Brain microvascular endothelial cell (primary cell): ENCODE measurements around the gene CAPG.
"Not testable (repeated sequence)": the region's sequence is repeated elsewhere in the genome, so short reads cannot be mapped to it uniquely, and the experiment has no call there.

Experiments used
- DNase-seq: peaks from one replicate; pipeline ENCODE4 v3.0.0-alpha.2; 2020
- H3K27ac ChIP-seq: fragments of 250-450 bp; sonication (Bioruptor Pico); 2 replicates; pipeline ENCODE4 v1.5.1; 2020; ENCODE audit warnings: mild to moderate bottlenecking, moderate library complexity
- H3K27me3 ChIP-seq: fragments of 250-450 bp; sonication (Bioruptor Pico); replicated peaks from 2 replicates; pipeline ENCODE4 v1.5.1; 2020; ENCODE audit warnings: mild to moderate bottlenecking
- H3K36me3 ChIP-seq: fragments of 250-450 bp; sonication (Bioruptor Pico); replicated peaks from 2 replicates; pipeline ENCODE4 v1.5.1; 2020; ENCODE audit warnings: mild to moderate bottlenecking
- H3K4me3 ChIP-seq: 2 replicates; pipeline ENCODE4 v1.5.1; 2011; ENCODE audit warnings: low read depth, mild to moderate bottlenecking, control low read depth, low read length, moderate library complexity
- in situ Hi-C: cut with HindIII; loops from 2 replicates; pipeline ENCODE4 v1.10.0; 2017; ENCODE audit warnings: low sequenced_read_pairs, low pct_ligation_motif_present
- TF ChIP-seq, protein P1 (sequence below): IDR thresholded peaks from 2 replicates; pipeline ENCODE4 v1.5.1; 2011; ENCODE audit warnings: low read depth, mild to moderate bottlenecking, moderate library complexity, low read length, control low read depth, inconsistent platforms; ENCODE audit errors: missing control alignments

CAPG gene

DNA sequence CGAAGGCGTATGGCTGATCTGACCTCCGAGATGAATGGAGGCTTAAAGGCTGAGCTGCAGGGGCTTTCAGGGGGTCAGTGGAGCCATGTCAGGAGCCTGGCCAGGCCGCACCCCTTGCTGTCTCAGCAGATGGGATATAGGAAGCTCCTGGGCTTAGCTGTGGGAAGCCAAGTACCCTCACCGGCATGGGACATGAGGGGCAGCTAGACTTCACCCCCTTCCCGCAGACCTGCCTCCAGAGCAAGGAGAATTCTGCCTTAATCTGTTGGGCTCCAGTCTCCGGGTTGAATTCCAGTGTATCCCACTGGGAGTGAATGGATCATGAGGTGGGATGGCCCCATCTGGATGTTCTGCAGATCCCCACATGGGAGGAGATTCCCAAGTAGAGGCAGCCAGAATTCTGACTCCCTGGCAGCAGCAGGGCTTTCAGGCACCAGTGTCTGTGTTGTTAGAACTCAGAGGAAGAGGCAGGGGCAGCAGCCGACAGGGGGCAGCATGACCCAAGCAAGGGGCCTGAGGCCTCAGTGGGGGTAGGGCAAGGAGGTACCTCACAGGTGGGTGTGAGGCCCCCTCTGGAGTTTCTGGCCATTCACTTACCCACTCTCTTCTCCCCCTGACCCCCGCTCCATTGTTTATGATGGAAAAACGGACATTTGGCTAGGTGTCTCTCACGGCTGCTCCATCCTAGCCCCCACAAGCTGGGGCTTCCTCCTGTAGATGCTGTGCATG is 19.1 kb downstream of the CAPG start:
- no peak for DNase-seq
- in situ Hi-C loops = no loop called here
- Histone ChIP-seq H3K27ac (no peak overlapping the region), H3K36me3 (peaks cover 14% of the 10 kb centered on the region), H3K27me3 (no peaks in the 10 kb centered on the region), H3K4me3 (no peak overlapping the region)
- TF ChIP-seq, protein P1, sequence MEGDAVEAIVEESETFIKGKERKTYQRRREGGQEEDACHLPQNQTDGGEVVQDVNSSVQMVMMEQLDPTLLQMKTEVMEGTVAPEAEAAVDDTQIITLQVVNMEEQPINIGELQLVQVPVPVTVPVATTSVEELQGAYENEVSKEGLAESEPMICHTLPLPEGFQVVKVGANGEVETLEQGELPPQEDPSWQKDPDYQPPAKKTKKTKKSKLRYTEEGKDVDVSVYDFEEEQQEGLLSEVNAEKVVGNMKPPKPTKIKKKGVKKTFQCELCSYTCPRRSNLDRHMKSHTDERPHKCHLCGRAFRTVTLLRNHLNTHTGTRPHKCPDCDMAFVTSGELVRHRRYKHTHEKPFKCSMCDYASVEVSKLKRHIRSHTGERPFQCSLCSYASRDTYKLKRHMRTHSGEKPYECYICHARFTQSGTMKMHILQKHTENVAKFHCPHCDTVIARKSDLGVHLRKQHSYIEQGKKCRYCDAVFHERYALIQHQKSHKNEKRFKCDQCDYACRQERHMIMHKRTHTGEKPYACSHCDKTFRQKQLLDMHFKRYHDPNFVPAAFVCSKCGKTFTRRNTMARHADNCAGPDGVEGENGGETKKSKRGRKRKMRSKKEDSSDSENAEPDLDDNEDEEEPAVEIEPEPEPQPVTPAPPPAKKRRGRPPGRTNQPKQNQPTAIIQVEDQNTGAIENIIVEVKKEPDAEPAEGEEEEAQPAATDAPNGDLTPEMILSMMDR = peak; percentile 91

GRCh38 chr2:85388878-85389538 is 21.2 kb downstream of the CAPG start:
- in situ Hi-C loops = no loop called here
- H3K36me3 ChIP-seq = peaks cover 18% of the 10 kb centered on the region

GRCh38 chr2:85387754-85388153 is 22.4 kb downstream of the CAPG start:
- TF ChIP-seq, protein P1 = no peak
- Histone ChIP-seq H3K36me3 (peaks cover 18% of the 10 kb centered on the region), H3K27me3 (no peaks in the 10 kb centered on the region), H3K4me3 (no peak overlapping the region), H3K27ac (no peak overlapping the region)
- in situ Hi-C loops = no loop called here
- DNase-seq = no peak

More at GRCh38 chr2:85388878-85389538, 21.2 kb downstream of the CAPG start:
- Histone ChIP-seq H3K27me3 (no peaks in the 10 kb centered on the region), H3K27ac (no peak overlapping the region), H3K4me3 (no peak overlapping the region)
- DNase-seq = no peak
- TF ChIP-seq, protein P1 = no peak

- Histone ChIP-seq H3K36me3 (peaks cover 15% of the 10 kb centered on the region), H3K27ac (no peak overlapping the region), H3K4me3 (no peak overlapping the region), H3K27me3 (no peaks in the 10 kb centered on the region)
- TF ChIP-seq, protein P1 = no peak
- no peak for DNase-seq
- in situ Hi-C loops = no loop called here
Observed at GRCh38 chr2:85385746-85386145, 24.4 kb downstream of the CAPG start.

DNA sequence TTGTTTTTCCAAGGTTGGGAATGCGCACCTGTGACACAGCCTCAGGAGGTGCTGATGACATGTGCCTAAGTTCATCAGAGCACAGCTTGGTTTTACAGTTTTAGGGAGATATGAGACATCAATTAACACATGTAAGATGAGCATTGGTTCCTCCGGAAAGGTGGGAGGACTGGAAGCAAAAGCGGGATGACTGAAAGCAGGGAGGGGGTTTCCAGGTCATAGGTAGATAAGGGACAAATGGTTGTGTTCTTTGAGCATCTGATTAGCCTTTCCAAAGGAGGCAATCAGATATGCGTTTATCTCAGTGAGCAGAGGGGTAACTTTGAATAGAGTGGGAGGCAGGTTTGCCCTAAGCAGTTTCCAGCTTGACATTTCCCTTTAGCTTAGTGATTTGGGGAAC is 26.3 kb downstream of the CAPG start:
- peaks cover 20% of the 10 kb centered on the region for H3K36me3 ChIP-seq
- H3K27me3 ChIP-seq = no peaks in the 10 kb centered on the region
- TF ChIP-seq, protein P1 = no peak
- no peak overlapping the region for H3K27ac ChIP-seq
- H3K4me3 ChIP-seq = no peak overlapping the region
- in situ Hi-C loops = no loop called here
- no peak for DNase-seq

DNA sequence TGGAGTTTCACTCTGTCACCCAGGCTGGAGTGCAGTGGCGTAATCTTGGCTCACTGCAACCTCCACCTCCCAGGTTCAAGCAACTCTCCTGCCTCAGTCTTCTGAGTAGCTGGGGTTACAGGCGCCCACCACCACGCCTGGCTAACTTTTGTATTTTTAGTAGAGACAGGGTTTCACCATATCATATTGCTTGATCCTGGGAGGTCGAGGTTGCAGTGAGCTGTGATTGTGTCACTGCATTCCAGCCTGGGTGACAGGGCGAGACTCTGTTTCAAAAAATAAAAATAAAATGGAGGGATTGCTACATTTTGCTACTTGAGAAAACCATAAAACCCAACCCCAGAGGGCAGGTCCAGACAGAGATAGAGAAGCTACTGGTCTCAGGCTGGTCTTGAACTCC is 27.0 kb downstream of the CAPG start:
- DNase-seq, H3K27ac ChIP-seq, H3K4me3 ChIP-seq, in situ Hi-C loops, H3K27me3 ChIP-seq: not testable (repeated sequence)
- peaks cover 19% of the 10 kb centered on the region for H3K36me3 ChIP-seq
